Spleen (tissue), 11 donors: ENCODE data around the gene UBE2D1. TPM values are rescaled to one million over a fixed set of nuclear protein-coding genes. Genes with fewer than 3 reads are reported as not detected.
A peak's percentile ranks its signal among the peaks of the same experiment; 100 is the strongest.

ENCODE experiments used
- DNase-seq: peaks from one replicate; pipeline ENCODE4 v3.0.0-alpha.2; 2020
- H3K27ac ChIP-seq, 8 donors: fragments of 200-600 bp; sonication (generic) in 7 of 8; 1 replicate in 4 of 8; 2 replicates in 4 of 8; pipeline versions ENCODE4 v1.5.0 to v1.8.0; 2016 to 2021; ENCODE audit warnings: inconsistent platforms in 4 of 8, mild to moderate bottlenecking in 4 of 8, moderate library complexity in 1 of 8
- H3K27me3 ChIP-seq, 7 donors: fragments of 200-600 bp; sonication (generic) in 6 of 7; replicated peaks in 1 of 7; 1 replicate in 4 of 7; 2 replicates in 3 of 7; pipeline versions ENCODE4 v1.5.0 to v1.8.0; 2016 to 2021; ENCODE audit warnings: inconsistent platforms in 3 of 7, mild to moderate bottlenecking in 1 of 7
- H3K36me3 ChIP-seq, 6 donors: fragments of 200-600 bp; sonication (generic) in 5 of 6; 1 replicate in 4 of 6; 2 replicates in 2 of 6; pipeline versions ENCODE4 v1.5.0 to v1.8.0; 2016 to 2021; ENCODE audit warnings: inconsistent platforms in 2 of 6
- H3K4me1 ChIP-seq, 6 donors: fragments of 200-600 bp; sonication (generic) in 5 of 6; 1 replicate in 3 of 6; 2 replicates in 3 of 6; pipeline versions ENCODE4 v1.5.0 to v1.8.0; 2016 to 2021; ENCODE audit warnings: inconsistent platforms in 3 of 6
- H3K4me3 ChIP-seq, 8 donors: fragments of 200-600 bp; sonication (generic) in 7 of 8; 1 replicate in 4 of 8; 2 replicates in 4 of 8; pipeline versions ENCODE4 v1.5.0 to v1.8.0; 2016 to 2021; ENCODE audit warnings: inconsistent platforms in 4 of 8, mild to moderate bottlenecking in 4 of 8, moderate library complexity in 2 of 8
- H3K9me3 ChIP-seq, 8 donors: fragments of 200-600 bp; sonication (generic) in 7 of 8; 1 replicate in 4 of 8; 2 replicates in 4 of 8; pipeline versions ENCODE4 v1.5.0 to v1.8.0; 2016 to 2021; ENCODE audit warnings: inconsistent platforms in 4 of 8
- CTCF ChIP-seq, 11 experiments: fragments of 200-600 bp in 7 of 11; fragments of 450-650 bp in 4 of 11; sonication (generic) in 4 of 11; IDR thresholded peaks in 8 of 11; conservative IDR thresholded peaks in 3 of 11; 1 replicate in 7 of 11; 2 replicates in 4 of 11; pipeline versions ENCODE4 v1.4.0 to v1.8.0; 2016 to 2021; ENCODE audit warnings: antibody characterized with exemption in 11 of 11, inconsistent platforms in 4 of 11, mild to moderate bottlenecking in 1 of 11
- POLR2A ChIP-seq, 3 donors: fragments of 450-650 bp; IDR thresholded peaks; one replicate each; pipeline ENCODE4 v1.5.1; 2017; ENCODE audit warnings: antibody characterized with exemption in 3 of 3, mild to moderate bottlenecking in 1 of 3
- POLR2AphosphoS5 ChIP-seq, 3 donors: sonication (generic); formaldehyde crosslinking; IDR thresholded peaks; one replicate each; pipeline ENCODE4 v1.5.1; 2017; ENCODE audit warnings: antibody characterized with exemption in 3 of 3
- WGBS, 5 donors: extraction: QIAGEN DNeasy Blood & Tissue Kit in 3 of 5; methylation state at CpG; one replicate each; pipeline versions ENCODE4 v1.1.5 to v1.1.7; 2013 to 2018; 5-methylcytosine and 5-hydroxymethylcytosine counted together
- intact Hi-C: fragments of 100-400 bp; cut with DNase I; formaldehyde crosslinking; loops from one replicate; pipeline ENCODE4 v1.15.0; 2023; ENCODE audit warnings: low total_unique reads
- polyA plus RNA-seq, 3 donors: library from polyadenylated mRNA; stranded (reverse); fragments of 200-250 nt; gene quantifications; one replicate each; pipeline ENCODE4 v1.2.1, GENCODE V29; 2013
- total RNA-seq, 7 donors: library from RNA; depleted of rRNA in 3 of 7; stranded (reverse); fragments of >200 nt in 3 of 7; fragmentation: NEBNext Ultra II Directional in 4 of 7; extraction: Animal tissue kit (Norgen Biotek cat#: 25700) in 4 of 7; gene quantifications; one replicate each; pipeline versions ENCODE4 v1.1.0 to v1.2.1, GENCODE V29; 2016 to 2021
- donor health status: healthy with polysubstance abuse.
- donor health status: DM: no; HTN: no; CAD: no; lungs with moderate emphysema.
- donor health status: DM: no; HTN: no; CAD: no.
- donor health status: Bipolar disorder and iron deficiency.
- donor health status: healthy.
- donor health status: DM: no; HTN: no; CAD: no.
- donor health status: DM: yes; HTN: yes; CAD: no.

The UBE2D1 gene
- total and polyA plus RNA-seq, 10 donors = 13.5 to 34.6 (median 26.4) TPM

- TF ChIP-seq POLR2A (IDR thresholded peaks at IDR 0.05) (no peak), POLR2AphosphoS5 (IDR thresholded peaks at IDR 0.05) (no peak), CTCF (IDR thresholded peaks at IDR 0.05 in 8 of 11, conservative IDR thresholded peaks at IDR 0.05 in 3 of 11) (no peak)
- H3K36me3 ChIP-seq = peaks cover 0 to 27% (median 19%) of the 10 kb centered on the region in 6 donors
- H3K9me3 ChIP-seq = no peaks in the 10 kb centered on the region
- H3K27ac ChIP-seq = peak overlapping the region; percentile 88 to 97 (median 93)
- 0 to 3% (median 1%) methylated on average over 12 of the region's 12 CpGs for WGBS, 5 donors
- H3K4me3 ChIP-seq = peak overlapping the region; percentile 74 to 90 (median 82)
- H3K4me1 ChIP-seq = peaks cover 18 to 66% (median 32%) of the 10 kb centered on the region in 6 donors
- H3K27me3 ChIP-seq = no peaks in the 10 kb centered on the region
- DNase-seq = no peak
- intact Hi-C loops = loop anchor here (10.0 kb wide), 1 partner anchor 80 kb away; no protein-coding TSS in a partner anchor
These were observed 49.8 kb downstream of the UBE2D1 start for GRCh38 chr10:58384544-58384998.

GRCh38 chr10:58384999-58385783 is 50.4 kb downstream of the UBE2D1 start, which contains the start of gene TFAM:
TFAM (plus strand) TSS chr10:58385410; CDS start chr10:58385548, 138 bp downstream.
- Histone ChIP-seq H3K27me3 (no peaks in the 10 kb centered on the region), H3K36me3 (peaks cover 2 to 33% (median 25%) of the 10 kb centered on the region in 6 donors), H3K4me1 (peaks cover 18 to 72% (median 32%) of the 10 kb centered on the region in 6 donors), H3K9me3 (no peaks in the 10 kb centered on the region), H3K27ac (peak within 1 kb of the TSS; percentile 88 to 97 (median 93)), H3K4me3 (peak within 1 kb of the TSS; percentile 74 to 90 (median 82))
- peak; percentile 99 for DNase-seq
- WGBS, 5 donors = 0 to 1% (median 0%) methylated on average over 23 to 65 of the region's 65 CpGs
- peak; percentile 96 to 98 (median 97) for TF ChIP-seq POLR2AphosphoS5 (IDR thresholded peaks at IDR 0.05)
- TF ChIP-seq CTCF (IDR thresholded peaks at IDR 0.05 in 8 of 11, conservative IDR thresholded peaks at IDR 0.05 in 3 of 11) = peak in 10 of 11 experiments; percentile 53 to 81 (median 66)
- TF ChIP-seq POLR2A (IDR thresholded peaks at IDR 0.05) = peak in 2 of 3 donors; percentile 83 to 88
- intact Hi-C loops = loop anchor here (10.0 kb wide), 1 partner anchor 80 kb away; no protein-coding TSS in a partner anchor

GRCh38 chr10:58385784-58386112 is 50.9 kb downstream of the UBE2D1 start:
- no peaks in the 10 kb centered on the region for H3K27me3 ChIP-seq
- H3K27ac ChIP-seq = peak overlapping the region; percentile 88 to 97 (median 93)
- no peak for TF ChIP-seq POLR2A (IDR thresholded peaks at IDR 0.05)
- no peak for TF ChIP-seq CTCF (IDR thresholded peaks at IDR 0.05 in 8 of 11, conservative IDR thresholded peaks at IDR 0.05 in 3 of 11)
- TF ChIP-seq POLR2AphosphoS5 (IDR thresholded peaks at IDR 0.05) = no peak
- peaks cover 2 to 39% (median 27%) of the 10 kb centered on the region in 6 donors for H3K36me3 ChIP-seq
- 0 to 1% (median 1%) methylated on average over 15 of the region's 15 CpGs for WGBS, 5 donors
- DNase-seq = no peak
- intact Hi-C loops = loop anchor here (10.0 kb wide), 1 partner anchor 81 kb away; no protein-coding TSS in a partner anchor
- H3K4me1 ChIP-seq = peaks cover 18 to 75% (median 32%) of the 10 kb centered on the region in 6 donors
- peak overlapping the region; percentile 74 to 90 (median 82) for H3K4me3 ChIP-seq
- H3K9me3 ChIP-seq = no peaks in the 10 kb centered on the region

- TF ChIP-seq CTCF (IDR thresholded peaks at IDR 0.05 in 8 of 11, conservative IDR thresholded peaks at IDR 0.05 in 3 of 11) (no peak), POLR2A (IDR thresholded peaks at IDR 0.05) (no peak), POLR2AphosphoS5 (IDR thresholded peaks at IDR 0.05) (no peak)
- H3K4me3 ChIP-seq = no peak overlapping the region
These were observed 54.2 kb downstream of the UBE2D1 start for GRCh38 chr10:58389024-58389423.

More at GRCh38 chr10:58389024-58389423, 54.2 kb downstream of the UBE2D1 start:
- Histone ChIP-seq H3K27ac (no peak overlapping the region), H3K4me1 (peaks cover 18 to 73% (median 27%) of the 10 kb centered on the region in 6 donors), H3K9me3 (no peaks in the 10 kb centered on the region), H3K36me3 (peaks cover 2 to 71% (median 47%) of the 10 kb centered on the region in 6 donors), H3K27me3 (no peaks in the 10 kb centered on the region)
- no peak for DNase-seq
- intact Hi-C loops = loop anchor here (10.0 kb wide), 1 partner anchor 84 kb away; no protein-coding TSS in a partner anchor
- 92 to 98% (median 93%) methylated on average over 3 of the region's 3 CpGs for WGBS, 5 donors
